Nephron (organoid): Measurements from ENCODE around the gene SMURF1.

Experiments used
- H3K27ac Mint-ChIP-seq, 3 experiments: 2 replicates each; pipeline ENCODE4 v1.8.0; 2020; ENCODE audit warnings: mixed read lengths in 3 of 3, mild to moderate bottlenecking in 2 of 3, moderate library complexity in 1 of 3
- H3K27me3 Mint-ChIP-seq: 2 replicates; pipeline ENCODE4 v1.8.0; 2021; ENCODE audit warnings: low read depth, mild to moderate bottlenecking, moderate library complexity, mixed read lengths
- H3K36me3 Mint-ChIP-seq: 2 replicates; pipeline ENCODE4 v1.8.0; 2020; ENCODE audit warnings: low read depth, mixed read lengths
- H3K4me1 Mint-ChIP-seq: 2 replicates; pipeline ENCODE4 v1.8.0; 2020; ENCODE audit warnings: mixed read lengths
- H3K4me3 Mint-ChIP-seq, 3 experiments: 2 replicates each; pipeline ENCODE4 v1.8.0; 2020; ENCODE audit warnings: mild to moderate bottlenecking in 3 of 3, mixed read lengths in 3 of 3, moderate library complexity in 2 of 3
- H3K9me3 Mint-ChIP-seq: 2 replicates; pipeline ENCODE4 v1.8.0; 2020; ENCODE audit warnings: mixed read lengths
- CTCF ChIP-seq, 3 experiments: fragments of 200-600 bp; sonication (generic); IDR thresholded peaks; one replicate each; pipeline ENCODE4 v1.5.0; 2021; ENCODE audit warnings: antibody characterized with exemption in 3 of 3; ENCODE audit not compliant: unreplicated experiment in 3 of 3

Gene SMURF1

GRCh38 chr7:99140813-99141212 is 3.1 kb downstream of the SMURF1 start:
- Mint-ChIP-seq H3K4me3 (peak overlapping the region; percentile 36 to 92 (median 53)), H3K9me3 (no peaks in the 10 kb centered on the region), H3K27ac (peak overlapping the region; percentile 96 to 98 (median 97)), H3K36me3 (no peaks in the 10 kb centered on the region), H3K4me1 (peaks cover 53% of the 10 kb centered on the region), H3K27me3 (no peaks in the 10 kb centered on the region)
- no peak for TF ChIP-seq CTCF (IDR thresholded peaks at IDR 0.05; ENCODE audit: unreplicated experiment in 3 of 3)

GRCh38 chr7:99139036-99139435 is 4.9 kb downstream of the SMURF1 start:
- TF ChIP-seq CTCF (IDR thresholded peaks at IDR 0.05; ENCODE audit: unreplicated experiment in 3 of 3), result no peak
- H3K27ac Mint-ChIP-seq, result peak overlapping the region; percentile 88 to 93 (median 93)
- H3K27me3 Mint-ChIP-seq, result no peaks in the 10 kb centered on the region
- no peaks in the 10 kb centered on the region for H3K9me3 Mint-ChIP-seq
- peaks cover 52% of the 10 kb centered on the region for H3K4me1 Mint-ChIP-seq
- H3K36me3 Mint-ChIP-seq, result no peaks in the 10 kb centered on the region
- peak overlapping the region in 1 of 3 experiments; percentile 63 for H3K4me3 Mint-ChIP-seq

- no peak for TF ChIP-seq CTCF (IDR thresholded peaks at IDR 0.05; ENCODE audit: unreplicated experiment in 3 of 3)
- Mint-ChIP-seq H3K4me3 (peak overlapping the region; percentile 65 to 70 (median 67)), H3K27ac (peak overlapping the region; percentile 88 to 93 (median 93)), H3K4me1 (peaks cover 65% of the 10 kb centered on the region), H3K36me3 (no peaks in the 10 kb centered on the region), H3K27me3 (no peaks in the 10 kb centered on the region), H3K9me3 (no peaks in the 10 kb centered on the region)
Measured at GRCh38 chr7:99137411-99138180, 6.3 kb downstream of the SMURF1 start.

GRCh38 chr7:99135938-99136337 is 8.0 kb downstream of the SMURF1 start:
- Mint-ChIP-seq H3K27ac (peak overlapping the region in 1 of 3 experiments; percentile 26), H3K9me3 (no peaks in the 10 kb centered on the region)

GRCh38 chr7:99133766-99134564 is 9.9 kb downstream of the SMURF1 start:
- H3K27me3 Mint-ChIP-seq, result no peaks in the 10 kb centered on the region
- no peaks in the 10 kb centered on the region for H3K36me3 Mint-ChIP-seq
- no peaks in the 10 kb centered on the region for H3K9me3 Mint-ChIP-seq
- peaks cover 42% of the 10 kb centered on the region for H3K4me1 Mint-ChIP-seq
- no peak overlapping the region for H3K4me3 Mint-ChIP-seq
- no peak for TF ChIP-seq CTCF (IDR thresholded peaks at IDR 0.05; ENCODE audit: unreplicated experiment in 3 of 3)
- H3K27ac Mint-ChIP-seq, result peak overlapping the region in 1 of 3 experiments; percentile 14

More at GRCh38 chr7:99135938-99136337, 8.0 kb downstream of the SMURF1 start:
- peaks cover 55% of the 10 kb centered on the region for H3K4me1 Mint-ChIP-seq
- no peaks in the 10 kb centered on the region for H3K36me3 Mint-ChIP-seq
- no peaks in the 10 kb centered on the region for H3K27me3 Mint-ChIP-seq
- no peak for TF ChIP-seq CTCF (IDR thresholded peaks at IDR 0.05; ENCODE audit: unreplicated experiment in 3 of 3)
- H3K4me3 Mint-ChIP-seq, result no peak overlapping the region
